Frontal cortex (tissue), 1 donor: Measurements from ENCODE around the gene CNOT6L. TPM values are rescaled to one million over a fixed set of nuclear protein-coding genes. Genes with fewer than 3 reads are reported as not detected.

ENCODE experiments used
- small RNA-seq: library from RNA; depleted of rRNA; stranded (forward); fragments of <200 nt; gene quantifications from one replicate; pipeline ENCODE3, GENCODE V24; 2014
- total RNA-seq: library from RNA; depleted of rRNA; stranded (reverse); fragments of >200 nt; gene quantifications from one replicate; pipeline ENCODE4 v1.2.3, GENCODE V29; 2014

Gene CNOT6L
- total RNA-seq, 1 donor from 2014 or later = 40.4 TPM

Small RNA genes lying within 50 kb of the gene (small RNA-seq; reads per million reads assigned to genes)
- gene AC112225.1 (not detected), gene RF00612 (not detected)

Other genes starting within 250 kb of the CNOT6L start
- gene CXCL13, start 213.5 kb downstream of the CNOT6L start, total RNA-seq = not detected
- 39.9 TPM for gene MRPL1, start 43.5 kb upstream of the CNOT6L start, total RNA-seq
- 13.0 TPM for gene FRAS1, start 238.0 kb upstream of the CNOT6L start, total RNA-seq